ENCODE results near the gene SLC25A29. TPM values are rescaled to one million over a fixed set of nuclear protein-coding genes. Genes with fewer than 3 reads are reported as not detected.
"Not testable (repeated sequence)": the region's sequence is repeated elsewhere in the genome, so short reads cannot be mapped to it uniquely, and the experiment has no call there.

SLC25A29 gene
- total RNA-seq, 4 donors from 2014 or later, result 29.7 to 72.2 (median 50.2) TPM

- DNase-seq (ENCODE audit: low spot score) (no peak), ATAC-seq (ENCODE audit: low FRiP score) (no peak)
- TF ChIP-seq, protein P1, sequence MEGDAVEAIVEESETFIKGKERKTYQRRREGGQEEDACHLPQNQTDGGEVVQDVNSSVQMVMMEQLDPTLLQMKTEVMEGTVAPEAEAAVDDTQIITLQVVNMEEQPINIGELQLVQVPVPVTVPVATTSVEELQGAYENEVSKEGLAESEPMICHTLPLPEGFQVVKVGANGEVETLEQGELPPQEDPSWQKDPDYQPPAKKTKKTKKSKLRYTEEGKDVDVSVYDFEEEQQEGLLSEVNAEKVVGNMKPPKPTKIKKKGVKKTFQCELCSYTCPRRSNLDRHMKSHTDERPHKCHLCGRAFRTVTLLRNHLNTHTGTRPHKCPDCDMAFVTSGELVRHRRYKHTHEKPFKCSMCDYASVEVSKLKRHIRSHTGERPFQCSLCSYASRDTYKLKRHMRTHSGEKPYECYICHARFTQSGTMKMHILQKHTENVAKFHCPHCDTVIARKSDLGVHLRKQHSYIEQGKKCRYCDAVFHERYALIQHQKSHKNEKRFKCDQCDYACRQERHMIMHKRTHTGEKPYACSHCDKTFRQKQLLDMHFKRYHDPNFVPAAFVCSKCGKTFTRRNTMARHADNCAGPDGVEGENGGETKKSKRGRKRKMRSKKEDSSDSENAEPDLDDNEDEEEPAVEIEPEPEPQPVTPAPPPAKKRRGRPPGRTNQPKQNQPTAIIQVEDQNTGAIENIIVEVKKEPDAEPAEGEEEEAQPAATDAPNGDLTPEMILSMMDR (IDR thresholded peaks at IDR 0.05), result no peak
Measured at GRCh38 chr14:100320157-100320856, 14.1 kb upstream of the SLC25A29 start.

- ATAC-seq (ENCODE audit: low FRiP score) (peak; percentile 95), DNase-seq (ENCODE audit: low spot score) (peak; percentile 52)
- TF ChIP-seq, protein P1 (IDR thresholded peaks at IDR 0.05), result no peak
Measured at GRCh38 chr14:100317912-100318808, 11.9 kb upstream of the SLC25A29 start.

DNA sequence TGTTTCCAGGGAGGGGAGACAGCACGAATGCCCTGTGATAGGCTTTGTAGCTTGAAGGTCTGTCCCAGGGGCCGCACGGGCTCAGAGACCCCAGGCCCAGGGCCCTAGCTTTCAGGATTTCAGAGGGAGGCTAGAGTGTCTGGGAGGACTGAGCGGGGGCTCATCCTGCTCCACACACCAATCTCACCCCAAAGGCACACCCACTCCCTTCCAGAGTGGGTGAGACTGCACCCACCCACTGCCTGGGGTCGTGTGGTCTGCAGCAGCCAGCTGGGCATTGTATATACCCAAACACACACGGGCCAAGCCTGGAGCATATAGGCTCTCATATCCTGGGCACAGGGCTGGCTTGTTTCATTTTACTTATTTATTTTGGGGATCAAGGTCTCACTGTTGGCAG, 11.1 kb upstream of the SLC25A29 start:
- TF ChIP-seq, protein P1 (IDR thresholded peaks at IDR 0.05), result no peak
- no peak for ATAC-seq (ENCODE audit: low FRiP score)
- no peak for DNase-seq (ENCODE audit: low spot score)

- TF ChIP-seq, protein P1 (IDR thresholded peaks at IDR 0.05), result no peak
- no peak for ATAC-seq (ENCODE audit: low FRiP score)
- no peak for DNase-seq (ENCODE audit: low spot score)
Measured at GRCh38 chr14:100314724-100315123, 8.5 kb upstream of the SLC25A29 start.

DNA sequence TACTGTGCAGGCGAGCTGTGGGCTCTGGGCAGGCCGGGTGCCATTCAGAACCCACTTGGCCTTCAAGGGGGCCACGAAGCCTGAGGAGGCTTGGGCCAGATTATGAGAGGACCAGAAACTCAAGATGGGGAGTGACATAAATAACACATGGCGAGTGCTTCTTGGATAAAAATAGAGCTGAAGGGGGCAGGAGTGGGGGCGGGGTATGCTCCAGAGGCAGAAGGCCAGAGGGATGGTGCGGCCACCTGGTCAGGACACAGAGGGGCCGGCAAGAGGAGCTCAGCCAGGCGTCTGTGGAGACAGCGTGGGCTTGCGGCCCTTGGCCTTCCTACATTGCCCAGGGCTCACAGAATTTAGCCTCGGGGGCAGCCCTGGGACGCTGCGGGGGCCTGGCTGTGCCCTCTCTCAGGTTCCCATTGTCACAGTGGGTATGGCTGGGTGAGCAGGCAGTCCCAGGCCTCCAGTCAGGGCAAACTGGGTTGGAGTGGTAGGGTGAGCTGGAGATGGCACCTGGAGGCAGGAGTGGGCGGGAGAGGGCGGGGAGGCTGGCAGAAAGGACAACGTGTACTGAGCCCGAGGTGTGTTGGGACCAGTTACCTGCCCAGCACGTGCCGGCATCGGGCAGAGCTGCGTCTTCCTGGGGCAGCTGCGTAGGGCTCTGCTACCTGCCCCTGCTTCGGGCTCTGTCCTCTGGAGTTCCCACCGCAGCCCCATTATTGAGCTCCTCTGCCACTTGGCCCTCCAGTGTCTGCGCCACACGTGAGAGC, 7.4 kb upstream of the SLC25A29 start:
- DNase-seq (ENCODE audit: low spot score) (no peak), ATAC-seq (ENCODE audit: low FRiP score) (no peak)
- TF ChIP-seq, protein P1 (IDR thresholded peaks at IDR 0.05), result no peak

GRCh38 chr14:100312877-100313400, 6.7 kb upstream of the SLC25A29 start:
- ATAC-seq (ENCODE audit: low FRiP score) (no peak), DNase-seq (ENCODE audit: low spot score) (no peak)
- TF ChIP-seq, protein P1 (IDR thresholded peaks at IDR 0.05), result no peak

- not testable (repeated sequence) for DNase-seq (ENCODE audit: low spot score); ATAC-seq (ENCODE audit: low FRiP score)
Measured at GRCh38 chr14:100312110-100312876, 6.0 kb upstream of the SLC25A29 start.
